ENCODE measurements around the gene TAS2R1. TPM values are rescaled to one million over a fixed set of nuclear protein-coding genes. Genes with fewer than 3 reads are reported as not detected.

TAS2R1 gene
- total RNA-seq, 1 experiment from 2014 or later = not detected

DNA sequence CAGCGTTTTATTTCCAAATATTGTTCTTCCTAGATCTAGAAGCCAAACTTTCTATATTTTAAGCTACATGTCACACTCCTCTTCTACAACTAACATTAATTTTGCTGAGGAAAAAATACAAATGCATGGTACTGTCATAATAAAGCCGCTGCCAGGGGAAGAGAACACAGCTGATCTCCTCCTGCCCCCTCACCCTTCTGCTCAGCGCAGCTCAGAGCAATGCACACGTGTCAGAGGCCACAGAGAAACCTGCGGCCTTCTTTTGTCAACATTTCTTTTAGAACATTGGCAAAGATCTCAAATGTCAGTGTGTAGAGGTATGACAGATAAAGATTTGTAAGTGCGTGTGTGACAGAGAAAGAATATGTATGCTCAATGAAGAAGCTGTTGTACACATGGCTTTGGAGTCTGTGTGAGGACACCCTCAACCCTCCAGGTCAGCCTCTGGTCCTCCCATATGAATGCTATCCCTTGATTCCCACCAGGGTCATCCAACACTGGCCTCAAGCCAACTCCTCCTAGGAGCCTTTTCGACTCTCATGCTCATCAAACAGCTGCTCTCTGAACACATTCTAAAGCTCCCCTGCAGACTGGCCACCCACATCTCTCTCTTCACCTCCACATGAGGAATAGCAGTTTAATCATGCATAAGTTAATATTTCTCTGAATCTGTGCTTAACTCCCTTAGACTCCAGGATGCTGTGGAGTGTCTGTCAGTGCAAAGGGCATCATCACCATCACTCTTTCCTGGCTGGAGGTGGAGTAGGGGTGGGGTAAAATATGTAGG, 40.9 kb downstream of the TAS2R1 start:
- H3K36me3 Mint-ChIP-seq = no peaks in the 10 kb centered on the region
- ChIA-PET POLR2A (no interaction called here), CTCF (no interaction called here)
- no peak overlapping the region for H3K4me3 Mint-ChIP-seq
- no peaks in the 10 kb centered on the region for H3K9me3 Mint-ChIP-seq
- no peak for DNase-seq (ENCODE audit: low spot score)
- H3K27ac Mint-ChIP-seq = no peak overlapping the region
- no peaks in the 10 kb centered on the region for H3K27me3 Mint-ChIP-seq (ENCODE audit: low read depth)
- TF ChIP-seq ZNF138 (CRISPR knock-in tag; conservative IDR thresholded peaks at IDR 0.05) (no peak), FOXP1 (CRISPR knock-in tag; IDR thresholded peaks at IDR 0.05; ENCODE audit: borderline replicate concordance) (no peak), ETV6 (CRISPR knock-in tag; IDR thresholded peaks at IDR 0.05) (no peak), SOX15 (CRISPR knock-in tag; IDR thresholded peaks at IDR 0.05) (no peak), EMX1 (CRISPR knock-in tag; IDR thresholded peaks at IDR 0.05) (no peak)
- H3K4me1 Mint-ChIP-seq = no peaks in the 10 kb centered on the region
- no peak for ATAC-seq

DNA sequence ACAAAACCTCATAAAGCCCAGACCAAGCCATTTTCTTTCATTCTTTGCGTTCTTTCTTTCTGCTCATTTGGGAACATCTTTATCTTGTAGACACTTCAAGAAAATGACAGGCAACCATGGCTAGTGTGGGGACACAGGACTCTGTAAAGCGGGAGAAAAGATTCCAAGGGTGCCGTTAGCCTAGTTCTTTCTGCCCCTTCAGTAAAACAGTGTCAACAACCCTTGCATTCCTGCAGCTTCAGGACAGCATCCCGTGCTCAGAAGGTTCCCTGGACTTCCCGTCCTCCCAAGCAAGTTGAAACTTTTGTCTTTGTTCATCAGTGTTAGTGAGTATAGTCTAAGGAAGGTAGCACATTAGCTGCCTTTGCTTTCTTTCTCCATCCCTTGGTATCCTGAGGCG, 41.9 kb downstream of the TAS2R1 start:
- no peak for TF ChIP-seq PREB (CRISPR knock-in tag; IDR thresholded peaks at IDR 0.05; ENCODE audit: borderline replicate concordance)
- TF ChIP-seq, protein P1, sequence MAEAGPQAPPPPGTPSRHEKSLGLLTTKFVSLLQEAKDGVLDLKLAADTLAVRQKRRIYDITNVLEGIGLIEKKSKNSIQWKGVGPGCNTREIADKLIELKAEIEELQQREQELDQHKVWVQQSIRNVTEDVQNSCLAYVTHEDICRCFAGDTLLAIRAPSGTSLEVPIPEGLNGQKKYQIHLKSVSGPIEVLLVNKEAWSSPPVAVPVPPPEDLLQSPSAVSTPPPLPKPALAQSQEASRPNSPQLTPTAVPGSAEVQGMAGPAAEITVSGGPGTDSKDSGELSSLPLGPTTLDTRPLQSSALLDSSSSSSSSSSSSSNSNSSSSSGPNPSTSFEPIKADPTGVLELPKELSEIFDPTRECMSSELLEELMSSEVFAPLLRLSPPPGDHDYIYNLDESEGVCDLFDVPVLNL (CRISPR knock-in tag; IDR thresholded peaks at IDR 0.05; ENCODE audit: borderline replicate concordance, low read depth) = no peak
- no peak for TF ChIP-seq FOXJ3 (CRISPR knock-in tag; IDR thresholded peaks at IDR 0.05; ENCODE audit: borderline replicate concordance)
- no peak for TF ChIP-seq ZNF423 (CRISPR knock-in tag; IDR thresholded peaks at IDR 0.05)
- no peak for TF ChIP-seq MXD4 (CRISPR knock-in tag; IDR thresholded peaks at IDR 0.05; ENCODE audit: borderline replicate concordance)
- ChIA-PET CTCF (no interaction called here), POLR2A (no interaction called here)
- no peak for ATAC-seq
- no peaks in the 10 kb centered on the region for H3K27me3 Mint-ChIP-seq (ENCODE audit: low read depth)
- no peak overlapping the region for H3K27ac Mint-ChIP-seq
- H3K9me3 Mint-ChIP-seq = no peaks in the 10 kb centered on the region
- no peak for DNase-seq (ENCODE audit: low spot score)
- no peaks in the 10 kb centered on the region for H3K4me1 Mint-ChIP-seq
- no peak overlapping the region for H3K4me3 Mint-ChIP-seq
- no peaks in the 10 kb centered on the region for H3K36me3 Mint-ChIP-seq

GRCh38 chr5:9587135-9587534, 43.0 kb downstream of the TAS2R1 start:
- no peak for TF ChIP-seq AFF4 (CRISPR knock-in tag; IDR thresholded peaks at IDR 0.05; ENCODE audit: borderline replicate concordance)
- no peak for TF ChIP-seq RELA (CRISPR knock-in tag; IDR thresholded peaks at IDR 0.05; ENCODE audit: borderline replicate concordance)
- TF ChIP-seq ZNF416 (CRISPR knock-in tag; IDR thresholded peaks at IDR 0.05) = no peak
- TF ChIP-seq TEAD4 (CRISPR knock-in tag; IDR thresholded peaks at IDR 0.05) = no peak
- TF ChIP-seq ZNF219 (CRISPR knock-in tag; IDR thresholded peaks at IDR 0.05; ENCODE audit: borderline replicate concordance) = no peak
- no peak for TF ChIP-seq ZNF232 (CRISPR knock-in tag; IDR thresholded peaks at IDR 0.05)
- TF ChIP-seq, protein P2, sequence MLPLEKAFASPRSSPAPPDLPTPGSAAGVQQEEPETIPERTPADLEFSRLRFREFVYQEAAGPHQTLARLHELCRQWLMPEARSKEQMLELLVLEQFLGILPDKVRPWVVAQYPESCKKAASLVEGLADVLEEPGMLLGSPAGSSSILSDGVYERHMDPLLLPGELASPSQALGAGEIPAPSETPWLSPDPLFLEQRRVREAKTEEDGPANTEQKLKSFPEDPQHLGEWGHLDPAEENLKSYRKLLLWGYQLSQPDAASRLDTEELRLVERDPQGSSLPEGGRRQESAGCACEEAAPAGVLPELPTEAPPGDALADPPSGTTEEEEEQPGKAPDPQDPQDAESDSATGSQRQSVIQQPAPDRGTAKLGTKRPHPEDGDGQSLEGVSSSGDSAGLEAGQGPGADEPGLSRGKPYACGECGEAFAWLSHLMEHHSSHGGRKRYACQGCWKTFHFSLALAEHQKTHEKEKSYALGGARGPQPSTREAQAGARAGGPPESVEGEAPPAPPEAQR (CRISPR knock-in tag; IDR thresholded peaks at IDR 0.05) = no peak
- TF ChIP-seq, protein P3, sequence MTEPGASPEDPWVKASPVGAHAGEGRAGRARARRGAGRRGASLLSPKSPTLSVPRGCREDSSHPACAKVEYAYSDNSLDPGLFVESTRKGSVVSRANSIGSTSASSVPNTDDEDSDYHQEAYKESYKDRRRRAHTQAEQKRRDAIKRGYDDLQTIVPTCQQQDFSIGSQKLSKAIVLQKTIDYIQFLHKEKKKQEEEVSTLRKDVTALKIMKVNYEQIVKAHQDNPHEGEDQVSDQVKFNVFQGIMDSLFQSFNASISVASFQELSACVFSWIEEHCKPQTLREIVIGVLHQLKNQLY (CRISPR knock-in tag; IDR thresholded peaks at IDR 0.05) = no peak
- no peaks in the 10 kb centered on the region for H3K4me1 Mint-ChIP-seq
- no peak overlapping the region for H3K27ac Mint-ChIP-seq
- ATAC-seq (no peak), DNase-seq (ENCODE audit: low spot score) (no peak)
- H3K36me3 Mint-ChIP-seq = no peaks in the 10 kb centered on the region
- ChIA-PET CTCF (no interaction called here), POLR2A (no interaction called here)
- H3K27me3 Mint-ChIP-seq (ENCODE audit: low read depth) = no peaks in the 10 kb centered on the region
- no peaks in the 10 kb centered on the region for H3K9me3 Mint-ChIP-seq
- no peak overlapping the region for H3K4me3 Mint-ChIP-seq
